CD14-positive monocyte (primary cell): ENCODE measurements around the gene GTF2H2C. TPM values are rescaled to one million over a fixed set of nuclear protein-coding genes. Genes with fewer than 3 reads are reported as not detected.

Experiments used
- DNase-seq, 3 donors: peaks; one replicate each; pipeline ENCODE4 v3.0.0-alpha.2; 2011 to 2022
- H2AFZ ChIP-seq: 2 replicates; pipeline ENCODE4 v1.6.0; 2012; ENCODE audit warnings: mild to moderate bottlenecking, low read depth, low read length, inconsistent platforms; ENCODE audit not compliant: insufficient read depth, poor library complexity, severe bottlenecking
- H3K27ac ChIP-seq, 2 donors: 1 replicate in 1 of 2; 2 replicates in 1 of 2; pipeline ENCODE4 v1.5.1; 2012 to 2013; ENCODE audit warnings: low read length in 2 of 2, control low read depth in 1 of 2, inconsistent platforms in 1 of 2, low read depth in 1 of 2, mild to moderate bottlenecking in 1 of 2
- H3K27me3 ChIP-seq, 2 donors: one replicate each; pipeline versions ENCODE4 v1.6.0 to v1.6.1; 2011 to 2013; ENCODE audit warnings: low read length in 2 of 2; ENCODE audit not compliant: control insufficient read depth in 2 of 2, insufficient read depth in 2 of 2
- H3K36me3 ChIP-seq, 2 donors: replicated peaks in 1 of 2; 1 replicate in 1 of 2; 2 replicates in 1 of 2; pipeline versions ENCODE4 v1.5.1 to v1.6.1; 2012 to 2013; ENCODE audit warnings: low read length in 2 of 2, control low read depth in 1 of 2, inconsistent platforms in 1 of 2, mild to moderate bottlenecking in 1 of 2; ENCODE audit not compliant: insufficient read depth in 2 of 2, control insufficient read depth in 1 of 2
- H3K4me1 ChIP-seq, 2 donors: 1 replicate in 1 of 2; 2 replicates in 1 of 2; pipeline versions ENCODE4 v1.5.1 to v1.6.1; 2012 to 2013; ENCODE audit warnings: low read length in 2 of 2, control low read depth in 1 of 2, inconsistent platforms in 1 of 2, mild to moderate bottlenecking in 1 of 2, moderate library complexity in 1 of 2; ENCODE audit not compliant: insufficient read depth in 2 of 2, control insufficient read depth in 1 of 2
- H3K4me2 ChIP-seq: replicated peaks from 2 replicates; pipeline ENCODE3; 2012; ENCODE audit warnings: low read length, moderate library complexity, mild to moderate bottlenecking; ENCODE audit not compliant: poor library complexity, severe bottlenecking; ENCODE audit errors: extremely low read depth
- H3K4me3 ChIP-seq, 3 experiments: fragments of 200-600 bp in 1 of 3; sonication (generic) in 1 of 3; replicated peaks in 1 of 3; 1 replicate in 2 of 3; 2 replicates in 1 of 3; pipeline ENCODE4 v1.5.1; 2011 to 2013; ENCODE audit warnings: low read length in 3 of 3, mild to moderate bottlenecking in 3 of 3, control low read depth in 2 of 3, low read depth in 2 of 3, inconsistent platforms in 1 of 3, moderate library complexity in 1 of 3
- H3K79me2 ChIP-seq: 2 replicates; pipeline ENCODE4 v1.6.0; 2012; ENCODE audit warnings: mild to moderate bottlenecking, control low read depth, inconsistent platforms, low read length, moderate library complexity; ENCODE audit not compliant: insufficient read depth
- H3K9ac ChIP-seq: 2 replicates; pipeline ENCODE4 v1.6.0; 2017; ENCODE audit warnings: low read length, mild to moderate bottlenecking; ENCODE audit not compliant: insufficient read depth, poor library complexity, severe bottlenecking
- H3K9me3 ChIP-seq, 2 donors: replicated peaks in 1 of 2; 1 replicate in 1 of 2; 2 replicates in 1 of 2; pipeline versions ENCODE4 v1.5.1 to v1.6.1; 2012 to 2013; ENCODE audit warnings: low read length in 2 of 2, control low read depth in 1 of 2; ENCODE audit not compliant: control insufficient read depth in 1 of 2, insufficient read depth in 1 of 2
- H4K20me1 ChIP-seq: 2 replicates; pipeline ENCODE4 v1.6.0; 2012; ENCODE audit warnings: mild to moderate bottlenecking, low read length, control low read depth, moderate library complexity; ENCODE audit not compliant: insufficient read depth
- H3K27ac Mint-ChIP-seq, 7 donors: one replicate each; pipeline ENCODE4 v1.8.0; 2020; ENCODE audit warnings: mild to moderate bottlenecking in 7 of 7, mixed read lengths in 7 of 7, moderate library complexity in 6 of 7, inconsistent platforms in 2 of 7
- H3K27me3 Mint-ChIP-seq, 3 donors: one replicate each; pipeline ENCODE4 v1.8.0; 2021 to 2022; ENCODE audit warnings: low read depth in 3 of 3, mild to moderate bottlenecking in 3 of 3, mixed read lengths in 3 of 3, moderate library complexity in 3 of 3, inconsistent platforms in 1 of 3
- H3K36me3 Mint-ChIP-seq, 2 donors: one replicate each; pipeline ENCODE4 v1.8.0; 2020; ENCODE audit warnings: mixed read lengths in 2 of 2, inconsistent platforms in 1 of 2, mild to moderate bottlenecking in 1 of 2
- H3K4me1 Mint-ChIP-seq: one replicate; pipeline ENCODE4 v1.8.0; 2020; ENCODE audit warnings: mild to moderate bottlenecking, mixed read lengths
- H3K4me3 Mint-ChIP-seq, 2 donors: one replicate each; pipeline ENCODE4 v1.8.0; 2020; ENCODE audit warnings: mild to moderate bottlenecking in 2 of 2, mixed read lengths in 2 of 2, moderate library complexity in 1 of 2
- H3K9me3 Mint-ChIP-seq, 7 donors: one replicate each; pipeline ENCODE4 v1.8.0; 2020 to 2022; ENCODE audit warnings: mixed read lengths in 7 of 7, mild to moderate bottlenecking in 6 of 7, moderate library complexity in 6 of 7, inconsistent platforms in 2 of 7
- CTCF ChIP-seq: fragments of 200-600 bp; IDR thresholded peaks from one replicate; pipeline ENCODE4 v1.8.0; 2022; ENCODE audit warnings: antibody characterized with exemption, mild to moderate bottlenecking
- WGBS: methylation state at CpG from one replicate; pipeline ENCODE4 v1.1.5; 2013; ENCODE audit warnings: missing lambda C conversion rate; ENCODE audit not compliant: insufficient coverage; 5-methylcytosine and 5-hydroxymethylcytosine counted together
- intact Hi-C, 2 donors: fragments of 100-400 bp; cut with micrococcal nuclease; formaldehyde crosslinking; loops; one replicate each; pipeline versions ENCODE4 v1.15.0 to v1.15.1; 2023
- polyA plus RNA-seq, 3 donors: library from polyadenylated mRNA; depleted of rRNA in 1 of 3; unstranded in 2 of 3; stranded (reverse) in 1 of 3; fragments of 300-500 nt in 2 of 3; fragments of >200 nt in 1 of 3; fragmentation: Illumina TruSeq in 2 of 3; gene quantifications; 1 replicate in 2 of 3; 2 replicates in 1 of 3; pipeline ENCODE4 v1.2.3, GENCODE V29; 2012 to 2021

The GTF2H2C gene
- polyA plus RNA-seq, 3 donors = 11.0 to 14.4 (median 13.5) TPM

DNA sequence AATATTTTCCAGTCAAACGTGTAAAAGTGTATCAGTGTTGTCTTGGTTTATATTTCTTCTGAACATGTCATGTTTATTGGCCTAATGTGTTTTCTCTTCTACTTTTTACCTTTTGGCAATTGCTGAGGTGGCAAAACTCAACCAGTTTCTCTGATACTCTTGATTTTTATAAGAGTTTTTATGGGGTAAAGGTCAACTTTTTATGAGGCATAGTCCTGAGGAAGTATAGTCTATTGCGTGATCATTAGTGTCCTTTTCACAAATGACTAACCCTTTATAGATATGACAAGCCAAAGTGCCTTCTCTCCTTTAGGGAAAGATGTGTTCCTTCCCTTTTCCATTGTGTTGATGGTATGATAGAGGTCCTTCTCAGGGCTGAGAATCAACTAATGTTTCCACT is 34.5 kb upstream of the GTF2H2C start:
- intact Hi-C loops = no loop called here
- H3K27ac Mint-ChIP-seq = no peak overlapping the region
- no peaks in the 10 kb centered on the region for H3K27me3 Mint-ChIP-seq
- H3K27me3 ChIP-seq = no peaks in the 10 kb centered on the region
- no peaks in the 10 kb centered on the region for H3K9me3 Mint-ChIP-seq
- H3K4me3 Mint-ChIP-seq = no peak overlapping the region
- H3K79me2 ChIP-seq = no peaks in the 10 kb centered on the region
- peaks cover 0 to 1% of the 10 kb centered on the region in 2 donors for H3K36me3 Mint-ChIP-seq
- H3K27ac ChIP-seq = no peak overlapping the region
- WGBS = no CpG with 5 or more reads among the region's 2 CpGs
- no peaks in the 10 kb centered on the region for H4K20me1 ChIP-seq
- no peaks in the 10 kb centered on the region for H3K9me3 ChIP-seq
- H3K4me2 ChIP-seq = no peak overlapping the region
- H3K4me1 ChIP-seq = peaks cover under 1 to 1% of the 10 kb centered on the region in 2 donors
- H3K36me3 ChIP-seq = no peaks in the 10 kb centered on the region
- no peak overlapping the region for H2AFZ ChIP-seq
- no peak for TF ChIP-seq CTCF
- H3K4me3 ChIP-seq = no peak overlapping the region
- no peak overlapping the region for H3K9ac ChIP-seq
- H3K4me1 Mint-ChIP-seq = peaks cover 1% of the 10 kb centered on the region
- no peak for DNase-seq

- Mint-ChIP-seq H3K27me3 (no peaks in the 10 kb centered on the region), H3K4me1 (peaks cover 12% of the 10 kb centered on the region), H3K9me3 (no peaks in the 10 kb centered on the region), H3K36me3 (peaks cover 0 to 1% of the 10 kb centered on the region in 2 donors), H3K4me3 (no peak overlapping the region), H3K27ac (no peak overlapping the region)
- TF ChIP-seq CTCF = no peak
- Histone ChIP-seq H3K27me3 (no peaks in the 10 kb centered on the region), H3K79me2 (no peaks in the 10 kb centered on the region), H3K9ac (no peak overlapping the region), H3K4me1 (peaks cover 7 to 8% of the 10 kb centered on the region in 2 donors), H3K4me2 (no peak overlapping the region), H3K27ac (no peak overlapping the region), H3K36me3 (no peaks in the 10 kb centered on the region), H4K20me1 (no peaks in the 10 kb centered on the region), H2AFZ (no peak overlapping the region), H3K9me3 (no peaks in the 10 kb centered on the region), H3K4me3 (no peak overlapping the region)
- no peak for DNase-seq
- intact Hi-C loops = no loop called here
- no CpG with 5 or more reads among the region's 9 CpGs for WGBS
Observed at GRCh38 chr5:69526660-69527059, 33.3 kb upstream of the GTF2H2C start.
